OCI-LY3 (cell line): ENCODE results near the gene EFCAB6.

Experiments used
- CTCF ChIP-seq: fragments of 200-600, 300-600 bp; sonication (generic); IDR thresholded peaks from 2 replicates; pipeline ENCODE4 v1.5.1; 2014; ENCODE audit warnings: antibody characterized with exemption, low read length, low read depth
- EZH2phosphoT487 ChIP-seq: fragments of 200-600 bp; shearing (Covaris generic); IDR thresholded peaks from 2 replicates; pipeline ENCODE4 v1.6.1; 2018; ENCODE audit warnings: antibody characterized with exemption, mixed run types, low read depth

- no peak for TF ChIP-seq CTCF
- no peak for TF ChIP-seq EZH2phosphoT487
These were observed 183.9 kb downstream of the EFCAB6 start for GRCh38 chr22:43628250-43628649.
